ENCODE measurements around the gene AP3M1. TPM values are rescaled to one million over a fixed set of nuclear protein-coding genes. Genes with fewer than 3 reads are reported as not detected.
"Not testable (repeated sequence)": the region's sequence is repeated elsewhere in the genome, so short reads cannot be mapped to it uniquely, and the experiment has no call there.

Gene AP3M1, protein sequence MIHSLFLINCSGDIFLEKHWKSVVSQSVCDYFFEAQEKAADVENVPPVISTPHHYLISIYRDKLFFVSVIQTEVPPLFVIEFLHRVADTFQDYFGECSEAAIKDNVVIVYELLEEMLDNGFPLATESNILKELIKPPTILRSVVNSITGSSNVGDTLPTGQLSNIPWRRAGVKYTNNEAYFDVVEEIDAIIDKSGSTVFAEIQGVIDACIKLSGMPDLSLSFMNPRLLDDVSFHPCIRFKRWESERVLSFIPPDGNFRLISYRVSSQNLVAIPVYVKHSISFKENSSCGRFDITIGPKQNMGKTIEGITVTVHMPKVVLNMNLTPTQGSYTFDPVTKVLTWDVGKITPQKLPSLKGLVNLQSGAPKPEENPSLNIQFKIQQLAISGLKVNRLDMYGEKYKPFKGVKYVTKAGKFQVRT
- 34.8 and 55.8 TPM in 2 replicates for total RNA-seq (ENCODE audit: low replicate concordance)

DNA sequence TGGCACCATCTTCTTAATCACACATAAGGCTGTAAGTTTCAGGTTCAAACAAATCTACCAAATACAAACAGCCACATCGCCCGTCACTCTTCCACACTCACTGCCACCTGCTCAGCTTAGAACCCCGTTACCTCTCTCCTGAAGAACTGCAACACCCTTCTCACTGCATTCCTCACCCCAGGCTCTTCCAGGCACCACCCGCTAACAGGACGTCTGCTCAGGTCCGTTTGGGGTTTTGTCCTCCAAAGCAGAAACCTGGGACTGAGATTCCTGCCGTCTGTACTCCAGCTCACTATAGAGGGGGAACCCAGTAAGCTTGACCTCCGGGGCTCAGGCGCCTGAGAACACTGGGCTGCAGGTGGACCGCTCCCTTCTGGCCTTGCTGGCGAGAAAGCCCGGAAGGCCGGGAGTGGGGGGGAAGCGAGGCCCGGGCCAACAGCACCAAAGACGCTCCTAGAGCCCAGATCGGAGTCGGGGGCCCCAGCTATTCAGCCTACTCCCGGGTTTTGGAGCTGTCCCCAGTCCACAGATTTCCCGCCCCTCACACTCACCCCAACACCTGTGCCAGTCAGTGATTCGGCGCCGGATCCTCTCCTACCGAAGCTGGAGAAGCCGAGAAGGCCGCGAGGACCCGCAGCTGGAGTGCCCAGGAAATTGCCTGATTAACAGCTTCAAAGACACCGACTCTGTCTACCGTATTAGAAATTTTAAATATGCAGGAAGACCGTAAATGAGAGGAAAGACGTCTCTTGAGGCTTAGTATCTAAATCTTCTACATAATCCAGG lies at the start of gene AP3M1:
AP3M1 (minus strand) TSS at position 625 of the 786 bp plus-strand sequence. CDS start 12,449 bp downstream, outside the sequence.
- peak within 1 kb of the TSS; percentile 99 for H3K4me3 ChIP-seq (ENCODE audit: low read depth, low read length)
- DNase-seq (ENCODE audit: low read depth): no peak
- TF ChIP-seq, protein P1, sequence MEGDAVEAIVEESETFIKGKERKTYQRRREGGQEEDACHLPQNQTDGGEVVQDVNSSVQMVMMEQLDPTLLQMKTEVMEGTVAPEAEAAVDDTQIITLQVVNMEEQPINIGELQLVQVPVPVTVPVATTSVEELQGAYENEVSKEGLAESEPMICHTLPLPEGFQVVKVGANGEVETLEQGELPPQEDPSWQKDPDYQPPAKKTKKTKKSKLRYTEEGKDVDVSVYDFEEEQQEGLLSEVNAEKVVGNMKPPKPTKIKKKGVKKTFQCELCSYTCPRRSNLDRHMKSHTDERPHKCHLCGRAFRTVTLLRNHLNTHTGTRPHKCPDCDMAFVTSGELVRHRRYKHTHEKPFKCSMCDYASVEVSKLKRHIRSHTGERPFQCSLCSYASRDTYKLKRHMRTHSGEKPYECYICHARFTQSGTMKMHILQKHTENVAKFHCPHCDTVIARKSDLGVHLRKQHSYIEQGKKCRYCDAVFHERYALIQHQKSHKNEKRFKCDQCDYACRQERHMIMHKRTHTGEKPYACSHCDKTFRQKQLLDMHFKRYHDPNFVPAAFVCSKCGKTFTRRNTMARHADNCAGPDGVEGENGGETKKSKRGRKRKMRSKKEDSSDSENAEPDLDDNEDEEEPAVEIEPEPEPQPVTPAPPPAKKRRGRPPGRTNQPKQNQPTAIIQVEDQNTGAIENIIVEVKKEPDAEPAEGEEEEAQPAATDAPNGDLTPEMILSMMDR (IDR thresholded peaks at IDR 0.05; ENCODE audit: insufficient read depth, low read length): no peak

DNA sequence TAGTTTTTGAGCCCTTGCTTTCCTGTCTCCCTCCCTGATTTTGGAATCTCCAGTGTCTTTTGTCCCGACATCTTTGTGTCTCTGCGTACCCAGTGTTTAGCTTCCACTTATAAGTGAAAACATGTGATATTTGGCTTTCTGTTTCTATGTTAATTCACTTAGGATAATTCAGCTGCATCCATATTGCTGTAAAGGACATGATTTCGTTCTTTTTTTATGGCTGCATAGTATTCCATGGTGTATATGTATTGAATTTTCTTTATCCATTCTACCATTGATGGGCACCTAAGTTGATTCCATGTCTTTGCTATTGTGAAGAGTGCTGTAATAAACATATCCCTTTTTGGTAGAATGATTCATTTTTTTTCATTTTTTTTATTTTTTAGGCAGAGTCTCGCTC lies 48.7 kb upstream of the AP3M1 start:
- H3K4me3 ChIP-seq (ENCODE audit: low read depth, low read length): no peak overlapping the region
- no peak for DNase-seq (ENCODE audit: low read depth)
- TF ChIP-seq, protein P1 (IDR thresholded peaks at IDR 0.05; ENCODE audit: insufficient read depth, low read length): no peak

DNA sequence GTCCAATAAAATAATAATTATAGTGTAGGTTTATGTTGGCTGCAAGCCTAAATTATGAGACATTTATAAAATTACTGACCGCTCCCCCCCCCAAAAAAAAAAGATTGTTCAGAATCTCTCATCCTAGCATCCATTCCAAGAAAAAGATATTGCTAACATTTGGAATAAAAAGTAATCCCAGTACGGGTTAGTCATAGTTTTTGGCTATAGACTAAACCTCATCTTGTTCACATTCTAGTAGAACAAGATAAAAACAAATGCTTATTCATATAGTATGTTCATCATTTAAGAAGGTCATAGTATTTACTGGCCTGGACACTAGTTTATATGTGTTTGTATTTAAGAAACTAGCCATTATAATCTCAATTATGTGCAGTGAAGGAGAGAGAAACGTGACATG lies 44.4 kb upstream of the AP3M1 start:
- TF ChIP-seq, protein P1 (IDR thresholded peaks at IDR 0.05; ENCODE audit: insufficient read depth, low read length): no peak
- no peak overlapping the region for H3K4me3 ChIP-seq (ENCODE audit: low read depth, low read length)
- peak; percentile 82 for DNase-seq (ENCODE audit: low read depth)

DNA sequence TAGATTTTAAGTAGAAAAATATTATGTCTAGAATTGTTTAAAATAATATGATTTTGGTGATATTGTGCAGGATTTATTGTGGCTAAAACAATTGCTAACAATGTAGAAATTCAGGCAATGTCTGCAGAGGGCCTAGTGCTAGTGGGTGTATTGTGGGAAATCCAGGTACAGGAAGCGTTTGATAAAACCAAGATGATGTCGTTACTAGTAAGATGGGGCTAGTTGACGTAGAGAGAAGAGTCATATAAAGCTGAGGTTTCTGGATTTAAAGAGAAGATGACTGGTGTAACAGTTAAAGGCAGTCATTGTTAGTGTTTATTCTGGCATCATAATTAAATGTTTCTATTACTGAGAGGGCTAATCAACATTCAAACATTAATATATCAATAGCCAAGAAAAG lies 43.9 kb upstream of the AP3M1 start:
- DNase-seq (ENCODE audit: low read depth): peak; percentile 78
- no peak overlapping the region for H3K4me3 ChIP-seq (ENCODE audit: low read depth, low read length)
- TF ChIP-seq, protein P1 (IDR thresholded peaks at IDR 0.05; ENCODE audit: insufficient read depth, low read length): no peak

DNA sequence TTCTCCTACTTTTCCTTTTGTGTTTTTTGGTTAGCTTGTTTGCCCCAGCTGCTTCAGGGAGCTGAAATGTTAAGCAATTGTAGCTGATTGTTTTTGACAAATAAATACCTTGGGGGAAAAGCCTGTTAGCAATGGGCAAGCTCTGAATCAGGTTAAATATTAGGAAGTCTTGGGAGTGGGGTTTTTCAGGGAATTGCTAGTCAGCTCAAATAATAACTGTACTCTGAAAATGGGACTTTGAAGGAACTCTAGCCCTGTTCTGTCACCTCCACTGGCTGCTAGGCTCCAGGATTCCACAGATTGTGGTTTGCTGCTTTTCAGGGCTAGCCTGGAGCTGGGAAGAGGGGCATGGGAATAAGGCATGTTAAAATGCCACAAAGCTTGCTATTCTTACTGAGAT lies 39.9 kb upstream of the AP3M1 start:
- TF ChIP-seq, protein P1 (IDR thresholded peaks at IDR 0.05; ENCODE audit: insufficient read depth, low read length): no peak
- peak overlapping the region; percentile 45 for H3K4me3 ChIP-seq (ENCODE audit: low read depth, low read length)
- no peak for DNase-seq (ENCODE audit: low read depth)

DNA sequence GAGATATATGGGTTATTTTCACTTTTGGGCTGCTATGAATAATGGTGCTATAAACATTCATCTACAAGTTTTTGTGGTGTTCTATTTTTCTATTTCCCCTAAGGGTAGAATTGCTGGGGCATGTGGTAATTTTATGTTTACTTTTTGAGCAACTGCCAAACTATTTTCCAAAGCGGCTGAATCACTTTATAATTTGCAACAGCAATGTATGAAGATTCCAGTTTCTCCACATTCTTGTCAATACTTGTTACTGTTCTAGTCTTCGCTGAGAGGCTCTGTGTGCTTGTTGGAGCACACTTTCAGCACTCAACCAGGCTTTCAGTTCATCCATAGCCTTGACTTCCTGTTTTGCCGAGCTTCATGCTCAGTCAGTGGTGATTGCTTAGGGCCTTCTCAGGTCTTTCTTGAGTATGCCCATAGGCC lies 39.4 kb upstream of the AP3M1 start:
- peak overlapping the region; percentile 45 for H3K4me3 ChIP-seq (ENCODE audit: low read depth, low read length)
- TF ChIP-seq, protein P1 (IDR thresholded peaks at IDR 0.05; ENCODE audit: insufficient read depth, low read length): no peak
- peak; percentile 90 for DNase-seq (ENCODE audit: low read depth)

DNA sequence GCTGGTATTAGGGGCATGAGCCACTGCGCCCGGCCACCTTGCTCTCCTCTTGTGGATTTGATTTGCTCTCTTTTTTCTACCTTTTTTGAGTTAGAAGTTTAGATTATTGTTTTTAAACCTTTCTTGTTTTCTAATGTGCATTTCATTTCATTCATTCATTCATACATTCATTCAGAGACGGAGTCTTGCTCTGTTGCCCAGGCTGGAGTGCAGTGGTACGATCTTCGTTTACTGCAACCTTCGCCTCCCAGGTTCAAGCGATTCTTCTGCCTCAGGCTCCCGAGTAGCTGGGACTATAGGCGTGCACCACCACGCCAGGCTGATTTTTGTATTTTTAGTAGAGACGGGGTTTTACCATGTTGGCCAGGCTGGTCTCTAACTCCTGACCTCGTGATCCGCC lies 38.0 kb upstream of the AP3M1 start:
- H3K4me3 ChIP-seq (ENCODE audit: low read depth, low read length); DNase-seq (ENCODE audit: low read depth): not testable (repeated sequence)
